Gastrocnemius medialis (tissue), 4 donors: ENCODE measurements around the gene KLK4.

Experiments used
- POLR2A ChIP-seq, 2 donors: fragments of 450-650 bp; IDR thresholded peaks; one replicate each; pipeline ENCODE4 v1.6.1; 2017; ENCODE audit warnings: antibody characterized with exemption in 2 of 2, mild to moderate bottlenecking in 2 of 2, moderate library complexity in 2 of 2
- TF ChIP-seq, protein P1 (sequence below), 5 experiments: fragments of 450-650 bp in 3 of 5; fragments of 200-600 bp in 2 of 5; sonication (generic) in 2 of 5; IDR thresholded peaks in 4 of 5; conservative IDR thresholded peaks in 1 of 5; 1 replicate in 4 of 5; 2 replicates in 1 of 5; pipeline ENCODE4 v1.5.1; 2016 to 2019; ENCODE audit warnings: antibody characterized with exemption in 5 of 5, mild to moderate bottlenecking in 3 of 5, moderate library complexity in 3 of 5

DNA sequence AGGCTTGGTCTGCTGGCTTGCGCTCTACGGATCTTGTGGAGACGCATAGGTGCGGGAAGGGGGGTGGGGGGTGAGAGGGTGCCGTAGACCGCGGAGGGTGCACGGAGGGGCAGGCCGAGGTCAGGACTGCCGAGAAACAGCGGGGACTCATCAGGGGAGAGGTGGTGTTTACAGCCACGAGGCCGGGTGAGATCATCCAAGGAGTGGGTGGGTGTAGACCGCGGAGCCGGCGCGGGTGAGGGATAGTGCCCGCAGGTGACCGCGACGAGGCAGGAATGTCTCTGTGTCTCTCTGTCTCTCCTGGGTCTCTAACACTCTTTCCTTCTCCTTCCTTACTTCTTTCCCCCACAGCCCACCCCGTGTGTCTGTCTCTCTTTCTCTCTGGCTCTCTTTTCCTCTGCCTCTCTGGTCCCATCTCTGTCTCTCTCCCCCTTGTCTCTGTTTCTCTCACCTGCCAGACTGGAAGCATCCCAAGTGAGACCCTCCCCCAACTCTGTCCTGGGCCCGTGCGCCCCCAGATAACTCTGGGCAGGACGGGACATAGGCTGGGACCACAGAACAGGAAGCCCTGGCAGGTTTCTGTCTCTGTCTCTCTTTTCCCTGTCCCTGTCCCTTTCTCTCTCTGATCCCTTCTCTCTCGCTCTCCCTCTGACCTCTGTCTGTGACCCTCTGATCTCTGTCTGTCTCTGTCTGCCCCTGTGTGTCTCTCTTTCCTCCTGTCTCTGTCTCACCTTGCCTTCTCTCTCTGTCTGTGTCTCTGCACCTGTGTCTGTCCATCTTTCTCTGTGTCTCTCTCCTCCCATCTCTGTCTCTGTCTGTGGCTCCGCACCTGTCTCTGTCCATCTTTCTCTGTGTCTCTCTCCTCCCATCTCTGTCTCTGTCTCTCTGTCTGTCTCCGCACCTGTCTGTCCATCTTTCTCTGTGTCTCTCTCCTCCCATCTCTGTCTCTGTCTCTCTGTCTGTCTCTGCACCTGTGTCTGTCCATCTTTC is 1.8 kb upstream of the KLK4 start:
- TF ChIP-seq, protein P1, sequence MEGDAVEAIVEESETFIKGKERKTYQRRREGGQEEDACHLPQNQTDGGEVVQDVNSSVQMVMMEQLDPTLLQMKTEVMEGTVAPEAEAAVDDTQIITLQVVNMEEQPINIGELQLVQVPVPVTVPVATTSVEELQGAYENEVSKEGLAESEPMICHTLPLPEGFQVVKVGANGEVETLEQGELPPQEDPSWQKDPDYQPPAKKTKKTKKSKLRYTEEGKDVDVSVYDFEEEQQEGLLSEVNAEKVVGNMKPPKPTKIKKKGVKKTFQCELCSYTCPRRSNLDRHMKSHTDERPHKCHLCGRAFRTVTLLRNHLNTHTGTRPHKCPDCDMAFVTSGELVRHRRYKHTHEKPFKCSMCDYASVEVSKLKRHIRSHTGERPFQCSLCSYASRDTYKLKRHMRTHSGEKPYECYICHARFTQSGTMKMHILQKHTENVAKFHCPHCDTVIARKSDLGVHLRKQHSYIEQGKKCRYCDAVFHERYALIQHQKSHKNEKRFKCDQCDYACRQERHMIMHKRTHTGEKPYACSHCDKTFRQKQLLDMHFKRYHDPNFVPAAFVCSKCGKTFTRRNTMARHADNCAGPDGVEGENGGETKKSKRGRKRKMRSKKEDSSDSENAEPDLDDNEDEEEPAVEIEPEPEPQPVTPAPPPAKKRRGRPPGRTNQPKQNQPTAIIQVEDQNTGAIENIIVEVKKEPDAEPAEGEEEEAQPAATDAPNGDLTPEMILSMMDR (IDR thresholded peaks at IDR 0.05 in 4 of 5, conservative IDR thresholded peaks at IDR 0.05 in 1 of 5) = no peak
- TF ChIP-seq POLR2A (IDR thresholded peaks at IDR 0.05) = no peak
